ENCODE measurements around the gene CDH1. TPM values are rescaled to one million over a fixed set of nuclear protein-coding genes. Genes with fewer than 3 reads are reported as not detected.

CDH1 gene
- total RNA-seq, 2 donors from 2014 or later = 118 to 123 TPM

DNA sequence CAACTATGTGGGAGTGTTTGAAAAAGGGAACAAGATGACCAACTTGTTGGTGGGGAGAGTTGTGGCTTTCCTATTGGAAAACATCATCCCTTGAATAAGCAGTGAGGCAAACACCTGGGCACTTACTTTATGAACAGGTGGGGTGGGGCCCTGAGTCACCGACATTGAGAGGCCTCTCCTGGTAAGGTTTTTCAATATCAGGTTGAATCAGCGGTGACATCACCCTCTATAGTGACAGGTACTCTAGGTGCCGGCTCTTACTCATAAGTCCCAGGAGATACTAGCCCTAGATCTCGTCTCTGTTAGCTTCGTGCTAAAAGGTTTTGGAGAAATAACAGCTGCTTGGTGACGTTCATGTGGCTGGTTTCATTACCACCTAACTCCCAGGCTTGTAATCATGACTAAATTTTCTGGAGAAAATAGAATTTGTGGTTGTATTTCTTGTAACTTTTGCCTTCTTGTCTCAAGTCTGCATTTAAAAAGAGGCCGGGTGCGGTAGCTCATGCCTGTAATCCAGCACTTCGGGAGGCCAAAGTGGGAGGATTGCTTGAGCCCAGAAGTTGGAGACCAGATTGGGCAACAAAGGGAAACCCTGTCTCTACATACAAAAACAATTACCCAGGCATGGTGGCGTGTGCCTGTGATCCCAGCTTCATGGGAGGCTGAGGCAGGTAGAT is 19.3 kb downstream of the CDH1 start:
- Histone ChIP-seq H3K9me3 (ENCODE audit: control insufficient read depth, low read length) (no peaks in the 10 kb centered on the region), H3K27ac (ENCODE audit: low read depth, low read length) (no peak overlapping the region), H3K27me3 (ENCODE audit: control insufficient read depth, insufficient read depth, low read length, poor library complexity, severe bottlenecking) (no peaks in the 10 kb centered on the region), H3K36me3 (ENCODE audit: control insufficient read depth, insufficient read depth, low read length) (no peaks in the 10 kb centered on the region), H3K4me3 (ENCODE audit: low read length) (no peak overlapping the region), H3K4me1 (ENCODE audit: control insufficient read depth, insufficient read depth, low read length) (peaks cover 6% of the 10 kb centered on the region), H3K9ac (ENCODE audit: extremely low read depth, low read length, poor library complexity, severe bottlenecking) (no peak overlapping the region)
- H3K27ac Mint-ChIP-seq = peak overlapping the region; percentile 68
- H3K27me3 Mint-ChIP-seq (ENCODE audit: insufficient read depth) = no peaks in the 10 kb centered on the region
- no peak for DNase-seq
- H3K4me1 Mint-ChIP-seq = peaks cover 15% of the 10 kb centered on the region
- H3K9me3 Mint-ChIP-seq = no peaks in the 10 kb centered on the region
- peaks cover 13% of the 10 kb centered on the region for H3K36me3 Mint-ChIP-seq (ENCODE audit: low read depth)
- 77 to 87% methylated on average over 9 to 10 of the region's 10 CpGs for WGBS, 2 experiments (ENCODE audit: insufficient coverage in 1 of 2, insufficient read length in 1 of 2)
- TF ChIP-seq, protein P1, sequence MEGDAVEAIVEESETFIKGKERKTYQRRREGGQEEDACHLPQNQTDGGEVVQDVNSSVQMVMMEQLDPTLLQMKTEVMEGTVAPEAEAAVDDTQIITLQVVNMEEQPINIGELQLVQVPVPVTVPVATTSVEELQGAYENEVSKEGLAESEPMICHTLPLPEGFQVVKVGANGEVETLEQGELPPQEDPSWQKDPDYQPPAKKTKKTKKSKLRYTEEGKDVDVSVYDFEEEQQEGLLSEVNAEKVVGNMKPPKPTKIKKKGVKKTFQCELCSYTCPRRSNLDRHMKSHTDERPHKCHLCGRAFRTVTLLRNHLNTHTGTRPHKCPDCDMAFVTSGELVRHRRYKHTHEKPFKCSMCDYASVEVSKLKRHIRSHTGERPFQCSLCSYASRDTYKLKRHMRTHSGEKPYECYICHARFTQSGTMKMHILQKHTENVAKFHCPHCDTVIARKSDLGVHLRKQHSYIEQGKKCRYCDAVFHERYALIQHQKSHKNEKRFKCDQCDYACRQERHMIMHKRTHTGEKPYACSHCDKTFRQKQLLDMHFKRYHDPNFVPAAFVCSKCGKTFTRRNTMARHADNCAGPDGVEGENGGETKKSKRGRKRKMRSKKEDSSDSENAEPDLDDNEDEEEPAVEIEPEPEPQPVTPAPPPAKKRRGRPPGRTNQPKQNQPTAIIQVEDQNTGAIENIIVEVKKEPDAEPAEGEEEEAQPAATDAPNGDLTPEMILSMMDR (conservative IDR thresholded peaks at IDR 0.05) = no peak
- no peak overlapping the region for H3K4me3 Mint-ChIP-seq

DNA sequence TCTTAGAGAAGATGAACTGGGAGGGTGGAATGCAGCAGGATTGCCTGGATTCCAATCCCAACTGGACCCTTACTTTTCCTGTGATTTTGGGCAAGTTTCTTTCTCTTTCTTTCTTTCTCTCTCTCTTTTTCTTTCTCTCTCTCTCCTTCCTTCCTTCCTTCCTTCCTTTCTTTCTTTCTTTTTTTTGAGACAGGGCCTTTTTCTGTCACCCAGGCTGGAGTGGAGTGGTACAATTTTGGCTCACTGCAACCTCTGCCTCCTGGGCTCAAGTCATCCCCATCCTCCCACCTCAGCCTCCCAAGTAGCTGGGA is 20.5 kb downstream of the CDH1 start:
- no peaks in the 10 kb centered on the region for H3K9me3 ChIP-seq (ENCODE audit: control insufficient read depth, low read length)
- no peaks in the 10 kb centered on the region for H3K27me3 Mint-ChIP-seq (ENCODE audit: insufficient read depth)
- no peak overlapping the region for H3K4me3 Mint-ChIP-seq
- H3K27ac Mint-ChIP-seq = peak overlapping the region; percentile 30
- TF ChIP-seq, protein P1 (conservative IDR thresholded peaks at IDR 0.05) = no peak
- H3K4me1 ChIP-seq (ENCODE audit: control insufficient read depth, insufficient read depth, low read length) = peaks cover 3% of the 10 kb centered on the region
- H3K4me3 ChIP-seq (ENCODE audit: low read length) = no peak overlapping the region
- H3K36me3 Mint-ChIP-seq (ENCODE audit: low read depth) = peaks cover 10% of the 10 kb centered on the region
- H3K36me3 ChIP-seq (ENCODE audit: control insufficient read depth, insufficient read depth, low read length) = no peaks in the 10 kb centered on the region
- H3K27me3 ChIP-seq (ENCODE audit: control insufficient read depth, insufficient read depth, low read length, poor library complexity, severe bottlenecking) = no peaks in the 10 kb centered on the region
- DNase-seq = no peak
- no peak overlapping the region for H3K9ac ChIP-seq (ENCODE audit: extremely low read depth, low read length, poor library complexity, severe bottlenecking)
- H3K4me1 Mint-ChIP-seq = peaks cover 10% of the 10 kb centered on the region
- no peak overlapping the region for H3K27ac ChIP-seq (ENCODE audit: low read depth, low read length)
- H3K9me3 Mint-ChIP-seq = no peaks in the 10 kb centered on the region

DNA sequence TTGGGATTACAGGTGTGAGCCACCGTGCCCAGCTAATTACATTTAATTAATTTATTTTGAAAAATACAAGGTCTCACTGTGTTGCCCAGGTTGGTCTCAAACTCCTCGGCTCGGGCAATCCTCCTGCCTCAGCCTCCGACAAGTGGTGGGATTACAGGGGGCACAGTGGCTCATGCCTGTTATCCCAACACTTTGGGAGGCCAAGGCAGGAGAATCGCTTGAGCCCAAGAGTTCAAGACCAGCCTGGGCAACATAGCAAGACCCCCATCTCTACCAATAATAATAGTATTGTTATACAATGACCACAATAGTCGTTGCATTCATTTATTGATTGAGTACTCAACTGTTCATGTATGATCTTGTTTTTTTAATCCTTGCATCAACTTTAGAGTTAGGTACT is 22.0 kb downstream of the CDH1 start:
- TF ChIP-seq, protein P1 (conservative IDR thresholded peaks at IDR 0.05) = no peak
- Histone ChIP-seq H3K27me3 (ENCODE audit: control insufficient read depth, insufficient read depth, low read length, poor library complexity, severe bottlenecking) (no peaks in the 10 kb centered on the region), H3K27ac (ENCODE audit: low read depth, low read length) (no peak overlapping the region), H3K9ac (ENCODE audit: extremely low read depth, low read length, poor library complexity, severe bottlenecking) (no peak overlapping the region), H3K36me3 (ENCODE audit: control insufficient read depth, insufficient read depth, low read length) (no peaks in the 10 kb centered on the region), H3K4me3 (ENCODE audit: low read length) (no peak overlapping the region), H3K9me3 (ENCODE audit: control insufficient read depth, low read length) (no peaks in the 10 kb centered on the region), H3K4me1 (ENCODE audit: control insufficient read depth, insufficient read depth, low read length) (no peaks in the 10 kb centered on the region)
- Mint-ChIP-seq H3K4me3 (no peak overlapping the region), H3K27me3 (ENCODE audit: insufficient read depth) (no peaks in the 10 kb centered on the region), H3K36me3 (ENCODE audit: low read depth) (peaks cover 10% of the 10 kb centered on the region), H3K27ac (no peak overlapping the region), H3K4me1 (peaks cover 19% of the 10 kb centered on the region), H3K9me3 (no peaks in the 10 kb centered on the region)
- no peak for DNase-seq
- 95 to 100% methylated on average over 3 to 6 of the region's 6 CpGs for WGBS, 2 experiments (ENCODE audit: insufficient coverage in 1 of 2, insufficient read length in 1 of 2)

Data from endodermal cell (in vitro differentiated cells).